ENCODE data around the gene GPR35.

The GPR35 gene

DNA sequence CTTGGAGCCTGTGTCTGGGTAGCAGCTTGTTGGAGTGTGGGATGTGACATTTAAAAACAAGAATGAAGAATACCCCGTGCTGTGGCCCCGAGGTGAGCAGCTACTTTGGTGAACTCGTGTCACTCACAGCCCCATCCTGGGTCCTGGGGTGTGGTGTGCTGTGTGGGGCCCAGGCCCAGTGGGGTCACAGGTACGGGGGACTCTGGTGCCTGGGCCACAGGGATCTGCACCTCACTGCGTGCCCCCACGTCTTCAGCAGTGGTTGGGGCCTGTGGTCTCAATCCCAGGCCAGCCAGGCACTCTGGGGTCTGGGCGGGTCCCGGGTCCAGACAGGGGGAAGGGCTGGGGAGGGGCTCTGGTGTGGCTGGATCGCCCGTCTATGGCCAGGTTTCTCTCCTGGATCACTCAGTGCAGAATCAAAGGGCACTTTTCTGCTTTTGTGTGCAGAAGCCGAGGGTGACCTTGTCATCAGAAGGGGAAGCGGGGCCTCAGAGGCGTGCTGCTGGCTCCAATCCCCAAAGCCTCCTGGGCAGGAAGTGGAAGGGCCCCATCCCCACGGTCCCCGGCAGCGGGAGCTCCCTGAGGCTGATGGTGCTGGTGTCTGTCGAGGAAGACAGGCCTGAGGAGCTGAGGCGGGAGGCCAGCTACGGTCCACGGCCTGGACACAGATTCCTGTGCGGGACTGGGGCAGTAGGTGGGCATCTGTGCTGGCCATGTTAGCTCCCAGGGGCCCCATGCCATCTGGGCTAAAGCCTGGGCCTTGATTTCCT, 1.4 kb downstream of the GPR35 start:
- Histone ChIP-seq H3K27ac (replicated peaks) (peak overlapping the region; percentile 91), H3K4me3 (replicated peaks; ENCODE audit: insufficient read depth, low read length) (peak overlapping the region; percentile 5), H3K27me3 (ENCODE audit: insufficient read depth, poor library complexity, severe bottlenecking) (no peaks in the 10 kb centered on the region)
- TF ChIP-seq POLR2AphosphoS5 (IDR thresholded peaks at IDR 0.05; ENCODE audit: low read depth), result peak; percentile 69; the same call in 1 of the 2 replicates
- TF ChIP-seq, protein P1, sequence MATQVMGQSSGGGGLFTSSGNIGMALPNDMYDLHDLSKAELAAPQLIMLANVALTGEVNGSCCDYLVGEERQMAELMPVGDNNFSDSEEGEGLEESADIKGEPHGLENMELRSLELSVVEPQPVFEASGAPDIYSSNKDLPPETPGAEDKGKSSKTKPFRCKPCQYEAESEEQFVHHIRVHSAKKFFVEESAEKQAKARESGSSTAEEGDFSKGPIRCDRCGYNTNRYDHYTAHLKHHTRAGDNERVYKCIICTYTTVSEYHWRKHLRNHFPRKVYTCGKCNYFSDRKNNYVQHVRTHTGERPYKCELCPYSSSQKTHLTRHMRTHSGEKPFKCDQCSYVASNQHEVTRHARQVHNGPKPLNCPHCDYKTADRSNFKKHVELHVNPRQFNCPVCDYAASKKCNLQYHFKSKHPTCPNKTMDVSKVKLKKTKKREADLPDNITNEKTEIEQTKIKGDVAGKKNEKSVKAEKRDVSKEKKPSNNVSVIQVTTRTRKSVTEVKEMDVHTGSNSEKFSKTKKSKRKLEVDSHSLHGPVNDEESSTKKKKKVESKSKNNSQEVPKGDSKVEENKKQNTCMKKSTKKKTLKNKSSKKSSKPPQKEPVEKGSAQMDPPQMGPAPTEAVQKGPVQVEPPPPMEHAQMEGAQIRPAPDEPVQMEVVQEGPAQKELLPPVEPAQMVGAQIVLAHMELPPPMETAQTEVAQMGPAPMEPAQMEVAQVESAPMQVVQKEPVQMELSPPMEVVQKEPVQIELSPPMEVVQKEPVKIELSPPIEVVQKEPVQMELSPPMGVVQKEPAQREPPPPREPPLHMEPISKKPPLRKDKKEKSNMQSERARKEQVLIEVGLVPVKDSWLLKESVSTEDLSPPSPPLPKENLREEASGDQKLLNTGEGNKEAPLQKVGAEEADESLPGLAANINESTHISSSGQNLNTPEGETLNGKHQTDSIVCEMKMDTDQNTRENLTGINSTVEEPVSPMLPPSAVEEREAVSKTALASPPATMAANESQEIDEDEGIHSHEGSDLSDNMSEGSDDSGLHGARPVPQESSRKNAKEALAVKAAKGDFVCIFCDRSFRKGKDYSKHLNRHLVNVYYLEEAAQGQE (IDR thresholded peaks at IDR 0.05; ENCODE audit: insufficient replicate concordance, low read depth), result no peak
- TF ChIP-seq GABPA (IDR thresholded peaks at IDR 0.05; ENCODE audit: low read depth), result peak; percentile 69
- TF ChIP-seq, protein P2, sequence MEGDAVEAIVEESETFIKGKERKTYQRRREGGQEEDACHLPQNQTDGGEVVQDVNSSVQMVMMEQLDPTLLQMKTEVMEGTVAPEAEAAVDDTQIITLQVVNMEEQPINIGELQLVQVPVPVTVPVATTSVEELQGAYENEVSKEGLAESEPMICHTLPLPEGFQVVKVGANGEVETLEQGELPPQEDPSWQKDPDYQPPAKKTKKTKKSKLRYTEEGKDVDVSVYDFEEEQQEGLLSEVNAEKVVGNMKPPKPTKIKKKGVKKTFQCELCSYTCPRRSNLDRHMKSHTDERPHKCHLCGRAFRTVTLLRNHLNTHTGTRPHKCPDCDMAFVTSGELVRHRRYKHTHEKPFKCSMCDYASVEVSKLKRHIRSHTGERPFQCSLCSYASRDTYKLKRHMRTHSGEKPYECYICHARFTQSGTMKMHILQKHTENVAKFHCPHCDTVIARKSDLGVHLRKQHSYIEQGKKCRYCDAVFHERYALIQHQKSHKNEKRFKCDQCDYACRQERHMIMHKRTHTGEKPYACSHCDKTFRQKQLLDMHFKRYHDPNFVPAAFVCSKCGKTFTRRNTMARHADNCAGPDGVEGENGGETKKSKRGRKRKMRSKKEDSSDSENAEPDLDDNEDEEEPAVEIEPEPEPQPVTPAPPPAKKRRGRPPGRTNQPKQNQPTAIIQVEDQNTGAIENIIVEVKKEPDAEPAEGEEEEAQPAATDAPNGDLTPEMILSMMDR (IDR thresholded peaks at IDR 0.05; ENCODE audit: insufficient read depth, low read length), result no peak
- TF ChIP-seq SPI1 (IDR thresholded peaks at IDR 0.05; ENCODE audit: borderline replicate concordance, low read depth), result peak; percentile 97
- DNase-seq (ENCODE audit: low read depth in 1 of 2, low spot score in 1 of 2), result peak; percentile 61 to 93

DNA sequence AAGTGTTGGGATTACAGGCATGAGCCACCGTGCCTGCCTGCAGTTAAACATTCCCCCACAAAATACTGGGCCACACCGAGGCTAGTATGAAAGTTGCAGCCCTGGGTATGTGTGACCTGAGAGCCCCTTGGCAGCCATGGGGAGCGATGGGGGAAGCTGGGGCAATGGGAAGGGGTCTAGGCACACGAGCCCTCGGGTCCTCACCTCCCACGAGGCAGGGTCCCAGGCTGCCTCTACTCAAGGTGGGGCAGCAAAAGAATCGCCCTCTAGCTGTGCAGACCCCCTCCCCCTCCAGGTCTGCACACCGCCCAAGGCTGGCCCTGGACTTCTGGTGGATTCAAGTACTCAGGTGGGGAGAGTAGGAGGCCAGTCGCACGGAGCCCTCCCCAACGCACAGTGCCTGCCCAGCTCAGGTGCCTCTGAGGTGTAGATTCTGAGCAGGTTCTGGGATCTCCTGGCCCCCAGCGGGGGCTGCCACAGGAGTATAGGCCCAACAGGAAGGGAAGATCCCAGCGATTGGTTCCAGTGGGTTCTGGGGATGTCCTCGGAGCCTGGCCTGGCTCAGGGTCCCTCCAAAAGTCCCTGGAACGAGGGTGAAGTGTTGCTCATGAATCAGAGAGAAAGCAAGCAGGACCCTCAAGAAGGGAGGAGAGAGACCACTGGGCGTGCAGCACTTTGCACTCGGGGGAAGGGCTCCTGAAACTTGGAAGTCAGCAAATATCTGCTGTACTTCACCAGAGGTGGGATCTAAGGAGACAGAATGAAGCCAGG, 2.6 kb downstream of the GPR35 start:
- Histone ChIP-seq H3K27ac (replicated peaks) (0 out of 2 replicates have a peak overlapping the region, but pooled peaks have one; percentile 11), H3K4me3 (replicated peaks; ENCODE audit: insufficient read depth, low read length) (no peak overlapping the region), H3K27me3 (ENCODE audit: insufficient read depth, poor library complexity, severe bottlenecking) (no peaks in the 10 kb centered on the region)
- TF ChIP-seq, protein P1 (IDR thresholded peaks at IDR 0.05; ENCODE audit: insufficient replicate concordance, low read depth), result no peak
- TF ChIP-seq POLR2AphosphoS5 (IDR thresholded peaks at IDR 0.05; ENCODE audit: low read depth), result no peak
- TF ChIP-seq, protein P2 (IDR thresholded peaks at IDR 0.05; ENCODE audit: insufficient read depth, low read length), result no peak
- no peak for TF ChIP-seq GABPA (IDR thresholded peaks at IDR 0.05; ENCODE audit: low read depth)
- no peak for TF ChIP-seq SPI1 (IDR thresholded peaks at IDR 0.05; ENCODE audit: borderline replicate concordance, low read depth)
- DNase-seq (ENCODE audit: low read depth in 1 of 2, low spot score in 1 of 2), result no peak

DNA sequence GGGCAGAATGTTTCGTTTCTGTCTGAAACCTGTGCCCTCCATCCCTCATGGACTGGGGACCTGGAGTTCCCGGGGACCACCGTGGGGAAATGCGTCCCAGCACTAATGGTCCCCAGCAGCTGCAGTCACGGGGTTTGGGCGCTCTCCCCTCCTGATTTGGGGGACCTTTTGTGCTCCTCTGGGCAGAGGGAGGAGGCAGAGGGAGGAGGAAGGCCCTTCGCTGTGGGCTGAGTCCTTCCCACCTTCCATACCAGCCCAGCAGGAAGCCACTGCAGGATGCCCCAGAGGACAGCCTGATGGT, 3.2 kb downstream of the GPR35 start:
- Histone ChIP-seq H3K4me3 (replicated peaks; ENCODE audit: insufficient read depth, low read length) (no peak overlapping the region), H3K27ac (replicated peaks) (no peak overlapping the region), H3K27me3 (ENCODE audit: insufficient read depth, poor library complexity, severe bottlenecking) (no peaks in the 10 kb centered on the region)
- no peak for TF ChIP-seq GABPA (IDR thresholded peaks at IDR 0.05; ENCODE audit: low read depth)
- no peak for TF ChIP-seq SPI1 (IDR thresholded peaks at IDR 0.05; ENCODE audit: borderline replicate concordance, low read depth)
- TF ChIP-seq POLR2AphosphoS5 (IDR thresholded peaks at IDR 0.05; ENCODE audit: low read depth), result no peak
- TF ChIP-seq, protein P2 (IDR thresholded peaks at IDR 0.05; ENCODE audit: insufficient read depth, low read length), result no peak
- TF ChIP-seq, protein P1 (IDR thresholded peaks at IDR 0.05; ENCODE audit: insufficient replicate concordance, low read depth), result no peak
- no peak for DNase-seq (ENCODE audit: low read depth in 1 of 2, low spot score in 1 of 2)

Measured in HL-60 (cell line).